H1 (cell line): ENCODE measurements around the gene SLC5A12. TPM values are rescaled to one million over a fixed set of nuclear protein-coding genes. Genes with fewer than 3 reads are reported as not detected.

Source experiments
- CTCF ChIA-PET: fragments of 300-600 bp; sonication (Branson Sonifier 250); formaldehyde crosslinking; loops from one replicate; lab custom pipeline; 2021; ENCODE audit not compliant: partially characterized antibody; lab: Charles Lee
- POLR2A ChIA-PET: fragments of 300-600 bp; sonication (Branson Sonifier 250); formaldehyde crosslinking; loops from one replicate; lab custom pipeline; 2021; ENCODE audit warnings: inconsistent platforms; ENCODE audit not compliant: partially characterized antibody; lab: Charles Lee
- DNase-seq, 2 experiments: peaks; one replicate each; pipeline versions ENCODE4 v3.0.0 to v3.0.0-alpha.2; 2010 to 2022; ENCODE audit warnings: low spot score in 2 of 2, low read depth in 1 of 2, mixed read lengths in 1 of 2
- FAIRE-seq: peaks from 2 replicates; lab custom pipeline; 2011; peaks lifted over from hg19 to GRCh38; lab: Jason Lieb, UNC
- H2AFZ ChIP-seq: 2 replicates; pipeline ENCODE4 v1.8.1; 2012; ENCODE audit warnings: low read length, inconsistent platforms
- H2AK5ac ChIP-seq: 2 replicates; pipeline ENCODE4 v1.6.1; 2013; ENCODE audit warnings: low read depth, low read length
- H2BK120ac ChIP-seq: replicated peaks from 2 replicates; pipeline ENCODE3; 2013; ENCODE audit warnings: low read depth, low read length, inconsistent platforms
- H2BK12ac ChIP-seq: 2 replicates; pipeline ENCODE4 v1.6.1; 2013; ENCODE audit warnings: low read depth, low read length
- H2BK15ac ChIP-seq: 2 replicates; pipeline ENCODE4 v1.6.1; 2013; ENCODE audit warnings: low read length
- H2BK20ac ChIP-seq: 2 replicates; pipeline ENCODE4 v1.6.1; 2013; ENCODE audit warnings: low read length
- H2BK5ac ChIP-seq: 2 replicates; pipeline ENCODE4 v1.6.1; 2013; ENCODE audit warnings: low read depth, low read length
- H3K14ac ChIP-seq: 2 replicates; pipeline ENCODE4 v1.6.1; 2013; ENCODE audit warnings: inconsistent platforms; ENCODE audit not compliant: insufficient read length
- H3K18ac ChIP-seq: 2 replicates; pipeline ENCODE4 v1.6.1; 2013; ENCODE audit warnings: low read length; ENCODE audit errors: extremely low read depth
- H3K23ac ChIP-seq: 2 replicates; pipeline ENCODE4 v1.6.1; 2013; ENCODE audit warnings: inconsistent platforms; ENCODE audit not compliant: insufficient read length
- H3K23me2 ChIP-seq: 2 replicates; pipeline ENCODE4 v1.6.1; 2013; ENCODE audit warnings: low read depth, low read length
- H3K27ac ChIP-seq: 2 replicates; pipeline ENCODE4 v1.6.1; 2011; ENCODE audit warnings: low read depth, low read length, inconsistent platforms
- H3K27me3 ChIP-seq, 4 experiments: replicated peaks in 1 of 4; 1 replicate in 1 of 4; 2 replicates in 3 of 4; pipeline versions ENCODE4 v1.6.1 to v1.8.1; 2011 to 2013; ENCODE audit warnings: low read length in 3 of 4, mild to moderate bottlenecking in 3 of 4, inconsistent platforms in 2 of 4, mixed read lengths in 2 of 4, moderate library complexity in 1 of 4; ENCODE audit not compliant: control insufficient read depth in 3 of 4, insufficient read depth in 3 of 4; ENCODE audit errors: extremely low read depth in 1 of 4
- H3K36me3 ChIP-seq, 4 experiments: 2 replicates each; pipeline versions ENCODE4 v1.6.1 to v1.8.1; 2011 to 2013; ENCODE audit warnings: mild to moderate bottlenecking in 4 of 4, low read length in 3 of 4, moderate library complexity in 2 of 4, control low read depth in 1 of 4, inconsistent platforms in 1 of 4; ENCODE audit not compliant: insufficient read depth in 4 of 4, control insufficient read depth in 2 of 4
- H3K4ac ChIP-seq: replicated peaks from 2 replicates; pipeline ENCODE3; 2013; ENCODE audit warnings: low read length, low read depth, mixed read lengths, inconsistent platforms; ENCODE audit not compliant: insufficient read length
- H3K4me1 ChIP-seq, 4 experiments: replicated peaks in 1 of 4; 1 replicate in 1 of 4; 2 replicates in 3 of 4; pipeline versions ENCODE4 v1.6.1 to v1.8.1; 2011 to 2013; ENCODE audit warnings: low read length in 3 of 4, inconsistent platforms in 2 of 4, mixed read lengths in 1 of 4; ENCODE audit not compliant: insufficient read depth in 4 of 4, control insufficient read depth in 3 of 4
- H3K4me2 ChIP-seq, 2 experiments: 2 replicates each; pipeline versions ENCODE4 v1.6.1 to v1.8.1; 2011 to 2013; ENCODE audit warnings: low read depth in 2 of 2, low read length in 2 of 2, control low read depth in 1 of 2, inconsistent platforms in 1 of 2, mild to moderate bottlenecking in 1 of 2; ENCODE audit not compliant: insufficient read depth in 1 of 2
- H3K4me3 ChIP-seq, 4 experiments: fragments of 200-600, 300-600 bp in 1 of 4; sonication (generic), shearing (Covaris generic), sonication (Bioruptor Twin) in 1 of 4; 2 replicates each; pipeline versions ENCODE4 v1.5.1 to v1.8.1; 2011 to 2016; ENCODE audit warnings: low read length in 4 of 4, low read depth in 3 of 4, control low read depth in 2 of 4, inconsistent platforms in 2 of 4, mild to moderate bottlenecking in 2 of 4, mixed read lengths in 1 of 4, moderate library complexity in 1 of 4; ENCODE audit not compliant: insufficient read depth in 2 of 4; ENCODE audit errors: extremely low read depth in 1 of 4
- H3K56ac ChIP-seq: replicated peaks from 2 replicates; pipeline ENCODE3; 2013; ENCODE audit warnings: low read depth, mild to moderate bottlenecking, mixed read lengths, low read length, inconsistent platforms; ENCODE audit not compliant: insufficient read length
- H3K79me1 ChIP-seq: 2 replicates; pipeline ENCODE4 v1.6.1; 2013; ENCODE audit warnings: low read depth, low read length, control low read depth
- H3K79me2 ChIP-seq, 2 experiments: 2 replicates each; pipeline versions ENCODE4 v1.6.1 to v1.8.1; 2012 to 2013; ENCODE audit warnings: low read length in 2 of 2, mild to moderate bottlenecking in 2 of 2, inconsistent platforms in 1 of 2; ENCODE audit not compliant: insufficient read depth in 2 of 2, control insufficient read depth in 1 of 2
- H3K9ac ChIP-seq, 4 experiments: replicated peaks in 1 of 4; 1 replicate in 1 of 4; 2 replicates in 3 of 4; pipeline versions ENCODE4 v1.6.1 to v1.8.1; 2011 to 2013; ENCODE audit warnings: low read depth in 3 of 4, low read length in 3 of 4, control low read depth in 2 of 4, mild to moderate bottlenecking in 2 of 4, moderate library complexity in 2 of 4, inconsistent platforms in 1 of 4; ENCODE audit errors: extremely low read depth in 1 of 4
- H3K9me3 ChIP-seq, 2 experiments: 2 replicates each; pipeline versions ENCODE4 v1.6.1 to v1.8.1; 2012 to 2013; ENCODE audit warnings: mild to moderate bottlenecking in 2 of 2, moderate library complexity in 2 of 2, control low read depth in 1 of 2, inconsistent platforms in 1 of 2, low read depth in 1 of 2, low read length in 1 of 2, mixed read lengths in 1 of 2; ENCODE audit not compliant: insufficient read depth in 2 of 2
- H4K20me1 ChIP-seq, 2 experiments: replicated peaks in 1 of 2; 2 replicates each; pipeline versions ENCODE3 to v1.8.1; 2011 to 2013; ENCODE audit warnings: inconsistent platforms in 2 of 2, low read length in 2 of 2, mild to moderate bottlenecking in 1 of 2; ENCODE audit not compliant: insufficient read depth in 2 of 2, control insufficient read depth in 1 of 2
- H4K5ac ChIP-seq: 2 replicates; pipeline ENCODE4 v1.6.1; 2013; ENCODE audit warnings: low read length, low read depth, mixed read lengths, inconsistent platforms; ENCODE audit not compliant: insufficient read length
- H4K8ac ChIP-seq: 2 replicates; pipeline ENCODE4 v1.8.0; 2013; ENCODE audit warnings: mild to moderate bottlenecking, moderate library complexity, low read length, inconsistent platforms; ENCODE audit not compliant: insufficient read depth; ENCODE audit errors: extremely low read depth
- H4K91ac ChIP-seq: replicated peaks from 2 replicates; pipeline ENCODE3; 2013; ENCODE audit warnings: low read length, mixed read lengths, inconsistent platforms; ENCODE audit not compliant: insufficient read length
- BCL11A ChIP-seq, 2 experiments: IDR thresholded peaks; one replicate each; pipeline ENCODE4 v1.6.1; 2011; ENCODE audit warnings: low read depth in 2 of 2, low read length in 2 of 2, mild to moderate bottlenecking in 2 of 2
- EZH2 ChIP-seq: fragments of 200-600 bp; sonication (generic); IDR thresholded peaks from 2 replicates; pipeline ENCODE4 v1.7.1; 2012; ENCODE audit warnings: low read depth, mild to moderate bottlenecking, moderate library complexity, low read length, inconsistent platforms; ENCODE audit not compliant: severe bottlenecking
- MAFK ChIP-seq: IDR thresholded peaks from 2 replicates; pipeline ENCODE4 v1.6.1; 2012; ENCODE audit warnings: low read depth, mild to moderate bottlenecking, improper control_type of control experiment, low read length
- NANOG ChIP-seq: IDR thresholded peaks from 2 replicates; pipeline ENCODE4 v1.6.1; 2011; ENCODE audit warnings: low read length, low read depth, mild to moderate bottlenecking, inconsistent platforms; ENCODE audit not compliant: insufficient read depth, poor library complexity, severe bottlenecking
- SIN3A ChIP-seq, 2 experiments: IDR thresholded peaks in 1 of 2; conservative IDR thresholded peaks in 1 of 2; 2 replicates each; pipeline ENCODE4 v1.6.1; 2011 to 2012; ENCODE audit warnings: low read length in 2 of 2, improper control_type of control experiment in 1 of 2, low read depth in 1 of 2, mild to moderate bottlenecking in 1 of 2
- SP1 ChIP-seq: IDR thresholded peaks from 2 replicates; pipeline ENCODE4 v1.6.1; 2011; ENCODE audit warnings: low read depth, low read length
- TAF1 ChIP-seq: IDR thresholded peaks from 2 replicates; pipeline ENCODE4 v1.6.1; 2011; ENCODE audit warnings: mild to moderate bottlenecking, low read depth, low read length
- WGBS, 2 experiments: shearing (Covaris generic) in 1 of 2; methylation state at CpG; one replicate each; pipeline versions ENCODE4 v1.1.6 to v1.1.7; 2013 to 2015; ENCODE audit warnings: low lambda C conversion rate in 2 of 2, mixed read lengths in 2 of 2, inconsistent platforms in 1 of 2, low coverage in 1 of 2, missing lambda C conversion rate in 1 of 2; ENCODE audit not compliant: insufficient replicate concordance in 2 of 2, insufficient coverage in 1 of 2, insufficient read length in 1 of 2; ENCODE audit errors: extremely low coverage in 1 of 2, missing lambda C conversion rate in 1 of 2; 5-methylcytosine and 5-hydroxymethylcytosine counted together
- polyA plus RNA-seq, 7 experiments: library from polyadenylated mRNA; depleted of rRNA in 3 of 7; stranded (reverse) in 5 of 7; unstranded in 2 of 7; fragments of >200 nt in 5 of 7; fragments of 200-250 nt in 2 of 7; gene quantifications; 1 replicate in 5 of 7; 2 replicates in 1 of 7; 4 replicates in 1 of 7; pipeline versions ENCODE4 v1.2.1 to v1.2.3, GENCODE V29; 2011 to 2013; ENCODE audit warnings: missing spikeins in 2 of 7, mixed read lengths in 2 of 7
- total RNA-seq: library from RNA; stranded (reverse); fragmentation: NEBNext Ultra II Directional; extraction: Animal tissue kit (Norgen Biotek cat#: 25700); gene quantifications from 2 replicates; pipeline ENCODE4 v1.2.1, GENCODE V29; 2021

SLC5A12 gene
- total and polyA plus RNA-seq, 2 of the 8 experiments (the other 6 are each of a cell fraction or from before 2014, with no cell fraction given): 1.3 to 1.4 TPM

GRCh38 chr11:26765323-26765722 lies 43.5 kb upstream of the SLC5A12 start:
- no peak overlapping the region for H3K56ac ChIP-seq
- H2BK15ac ChIP-seq: no peak overlapping the region
- H3K27me3 ChIP-seq: no peaks in the 10 kb centered on the region
- H3K18ac ChIP-seq: no peak overlapping the region
- no peak for DNase-seq
- 98% methylated on average over 3 of the region's 3 CpGs; no CpG with 5 or more reads in 1 of the 2 experiments for WGBS, 2 experiments
- no peak overlapping the region for H4K91ac ChIP-seq
- no peaks in the 10 kb centered on the region for H3K36me3 ChIP-seq
- POLR2A ChIA-PET: no interaction called here
- no peak overlapping the region for H3K4me3 ChIP-seq
- H3K23ac ChIP-seq: no peak overlapping the region
- no peaks in the 10 kb centered on the region for H3K79me1 ChIP-seq
- H2BK120ac ChIP-seq: no peak overlapping the region
- H3K23me2 ChIP-seq: no peaks in the 10 kb centered on the region
- H4K20me1 ChIP-seq: no peaks in the 10 kb centered on the region
- H3K4me2 ChIP-seq: no peak overlapping the region
- FAIRE-seq: no peak
- no peak overlapping the region for H2AK5ac ChIP-seq
- H2BK12ac ChIP-seq: no peak overlapping the region
- peaks cover 0 to 4% (median 2%) of the 10 kb centered on the region in 4 experiments; a peak in 4 of 7 replicates for H3K4me1 ChIP-seq
- H4K5ac ChIP-seq: no peak overlapping the region
- H3K27ac ChIP-seq: no peak overlapping the region
- no peaks in the 10 kb centered on the region for H3K79me2 ChIP-seq
- H2BK5ac ChIP-seq: no peak overlapping the region
- H2AFZ ChIP-seq: no peak overlapping the region
- CTCF ChIA-PET: no interaction called here
- no peak overlapping the region for H4K8ac ChIP-seq
- H3K4ac ChIP-seq: no peak overlapping the region
- TF ChIP-seq BCL11A (IDR thresholded peaks at IDR 0.05; ENCODE audit: low read depth in 2 of 2, low read length in 2 of 2): no peak
- no peak for TF ChIP-seq SP1
- TF ChIP-seq TAF1: no peak
- TF ChIP-seq EZH2: no peak
- TF ChIP-seq SIN3A (conservative IDR thresholded peaks at IDR 0.05 in 1 of 2, IDR thresholded peaks at IDR 0.05 in 1 of 2; ENCODE audit: low read depth in 1 of 2, low read length in 2 of 2): no peak
- TF ChIP-seq MAFK: no peak
- no peak for TF ChIP-seq NANOG
- H3K14ac ChIP-seq: no peak overlapping the region
- H3K9me3 ChIP-seq: no peaks in the 10 kb centered on the region
- H2BK20ac ChIP-seq: no peak overlapping the region
- H3K9ac ChIP-seq: no peak overlapping the region
